ENCODE data around the gene PARK7. TPM values are rescaled to one million over a fixed set of nuclear protein-coding genes. Genes with fewer than 3 reads are reported as not detected.

Gene PARK7
- total RNA-seq, 2 experiments from 2014 or later, result 138 to 306 TPM

Small RNA genes within 50 kb of the gene (small RNA-seq; reads per million reads assigned to genes)
- not detected for gene RF00019

Other genes with a start within 250 kb of the PARK7 start
- 24.4 and 34.9 TPM in 2 replicates for gene VAMP3, start 190.4 kb upstream of the PARK7 start, total RNA-seq (2014; rRNA removed; shearing (Covaris generic))
- gene VAMP3, start 190.4 kb upstream of the PARK7 start, total RNA-seq (2022), result 30.5 and 31.6 TPM in 2 replicates
- 9.0 and 12.0 TPM in 2 replicates for gene PER3, start 177.4 kb upstream of the PARK7 start, total RNA-seq (2014; rRNA removed; shearing (Covaris generic))
- gene PER3, start 177.4 kb upstream of the PARK7 start, total RNA-seq (2022), result 13.1 and 15.9 TPM in 2 replicates
- not detected in 2 replicates for gene UTS2, start 108.6 kb upstream of the PARK7 start, total RNA-seq (2014; rRNA removed; shearing (Covaris generic))
- not detected in 2 replicates for gene UTS2, start 108.6 kb upstream of the PARK7 start, total RNA-seq (2022)
- not detected in 2 replicates for gene TNFRSF9, start 20.9 kb upstream of the PARK7 start, total RNA-seq (2014; rRNA removed; shearing (Covaris generic))
- not detected in 2 replicates for gene TNFRSF9, start 20.9 kb upstream of the PARK7 start, total RNA-seq (2022)
- not detected in 2 replicates for gene ERRFI1, start 64.6 kb downstream of the PARK7 start, total RNA-seq (2014; rRNA removed; shearing (Covaris generic))
- not detected in 2 replicates for gene ERRFI1, start 64.6 kb downstream of the PARK7 start, total RNA-seq (2022)